ENCODE results near the gene UBXN2A.
"Not testable (repeated sequence)": the region's sequence is repeated elsewhere in the genome, so short reads cannot be mapped to it uniquely, and the experiment has no call there.

The UBXN2A gene

DNA sequence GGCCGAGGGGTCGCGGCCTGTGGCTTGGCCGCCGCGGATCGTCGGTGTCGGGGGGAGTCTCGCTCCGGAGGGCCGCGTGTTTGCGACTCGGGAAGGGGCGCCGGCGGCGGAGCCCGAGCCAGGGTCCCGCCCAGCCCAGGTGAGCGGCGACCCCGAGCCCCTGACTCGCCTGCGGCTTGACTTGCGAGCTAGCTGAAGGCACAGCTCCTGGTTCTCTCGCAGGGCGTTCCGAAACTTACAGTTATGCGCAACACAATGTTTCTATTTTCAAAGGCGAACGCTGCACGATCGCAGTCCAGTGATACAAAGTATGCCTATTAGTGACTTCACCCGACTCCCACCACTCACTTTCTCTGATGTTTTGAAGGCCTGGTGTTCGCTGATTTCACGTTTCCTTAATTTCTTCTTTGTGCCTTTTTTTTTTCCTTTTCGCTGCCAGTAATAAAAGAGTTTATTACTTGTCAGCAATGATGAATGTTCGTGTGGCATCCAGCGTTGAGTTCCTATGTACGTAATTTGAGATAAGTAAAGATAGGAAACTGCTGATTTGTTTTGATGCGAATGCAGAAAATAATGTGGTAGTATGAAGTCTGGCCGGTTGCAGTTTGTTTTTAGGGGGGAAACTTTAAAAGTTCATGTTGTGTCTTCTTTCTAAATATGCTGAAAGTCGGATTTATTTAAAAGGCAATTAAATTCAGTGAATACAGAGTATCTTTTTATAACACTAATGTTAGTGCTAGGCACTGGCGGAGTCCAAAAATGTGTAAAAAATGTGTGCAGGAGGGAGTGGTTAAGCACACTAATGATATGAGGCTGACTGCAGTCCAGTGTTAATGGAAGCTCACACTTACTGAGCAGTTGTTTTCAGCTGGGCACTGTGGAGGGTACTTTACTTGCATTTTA lies 706 bp downstream of the UBXN2A start:
- peak in 2 of 4 experiments; percentile 12 to 22 for DNase-seq (ENCODE audit: low read depth in 4 of 4, low spot score in 1 of 4)

DNA sequence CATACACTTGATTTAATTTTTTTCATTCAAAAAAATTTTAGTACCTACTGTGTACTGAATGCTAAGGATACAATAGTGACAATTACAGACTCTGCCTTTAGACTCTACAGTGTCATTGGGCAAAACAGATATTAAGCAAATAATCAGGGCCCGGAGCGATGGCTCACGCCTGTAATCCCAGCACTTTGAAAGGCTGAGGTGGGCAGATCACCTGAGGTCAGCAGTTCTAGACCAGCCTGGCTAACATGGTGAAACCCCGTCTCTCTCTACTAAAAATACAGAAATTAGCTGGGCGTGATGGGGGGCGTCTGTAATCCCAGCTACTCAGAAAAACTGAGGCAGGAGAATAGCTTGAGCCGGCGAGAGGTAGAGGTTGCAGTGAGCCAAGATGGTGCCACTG lies 1.4 kb downstream of the UBXN2A start:
- no peak for DNase-seq (ENCODE audit: low read depth in 4 of 4, low spot score in 1 of 4)

DNA sequence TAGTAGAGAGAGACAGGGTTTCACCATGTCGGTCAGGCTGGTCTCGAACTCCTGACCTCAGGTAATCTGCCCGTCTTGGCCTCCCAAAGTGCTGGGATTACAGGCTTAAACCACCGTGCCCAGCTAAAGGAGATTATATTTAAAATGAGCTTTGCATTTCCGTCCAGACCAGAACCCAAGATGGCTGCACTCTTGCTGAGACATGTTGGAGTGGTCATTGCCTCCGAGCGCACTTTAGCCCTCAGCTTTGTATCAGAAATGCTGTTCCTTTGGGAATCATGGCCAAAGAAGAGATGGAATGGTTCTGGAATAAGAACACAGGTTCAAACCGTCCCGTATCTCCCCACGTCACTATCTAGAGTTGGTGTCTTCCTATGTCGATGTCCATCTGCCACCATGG lies 3.4 kb downstream of the UBXN2A start:
- no peak for DNase-seq (ENCODE audit: low read depth in 4 of 4, low spot score in 1 of 4)

DNA sequence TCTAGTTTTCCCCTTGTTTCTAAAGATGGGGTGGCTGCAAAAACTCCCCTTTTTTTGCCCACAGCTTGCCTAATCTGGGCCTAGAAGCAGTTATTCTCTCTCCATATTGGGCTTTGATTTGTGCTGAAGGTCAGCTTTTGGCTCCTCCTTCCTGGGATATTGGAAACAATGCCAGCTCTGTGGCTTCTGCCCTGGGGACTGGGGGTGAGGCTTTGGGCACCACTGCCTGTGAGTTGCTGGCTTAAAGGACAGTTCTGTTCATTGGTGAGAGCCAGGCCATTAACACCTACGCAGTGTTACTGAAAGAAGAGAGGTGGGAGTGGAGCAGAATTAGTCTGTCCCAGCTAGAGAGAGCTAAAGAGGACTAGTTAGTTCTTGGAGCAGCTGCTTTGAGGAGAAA lies 4.3 kb downstream of the UBXN2A start:
- DNase-seq (ENCODE audit: low read depth in 4 of 4, low spot score in 1 of 4) = no peak

DNA sequence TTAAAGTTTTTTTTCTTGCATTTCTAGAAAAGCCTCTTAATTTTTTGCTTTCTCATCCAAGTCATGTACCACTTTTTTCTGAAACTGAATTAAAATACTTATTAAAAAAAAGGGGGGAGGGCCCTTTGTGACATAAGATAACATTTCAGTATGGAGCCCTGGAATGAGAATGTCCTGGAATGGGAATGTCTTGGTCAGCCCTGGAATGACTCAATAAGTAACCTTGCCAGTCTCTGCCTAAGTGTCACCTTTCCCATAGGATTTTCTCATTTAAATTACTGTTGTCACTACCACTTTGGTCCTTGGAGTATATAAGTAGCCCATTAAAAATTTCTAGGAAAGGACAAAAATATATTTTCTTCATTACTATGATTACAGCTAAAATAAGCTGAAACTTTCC lies 4.7 kb downstream of the UBXN2A start:
- DNase-seq (ENCODE audit: low read depth in 4 of 4, low spot score in 1 of 4) = no peak

DNA sequence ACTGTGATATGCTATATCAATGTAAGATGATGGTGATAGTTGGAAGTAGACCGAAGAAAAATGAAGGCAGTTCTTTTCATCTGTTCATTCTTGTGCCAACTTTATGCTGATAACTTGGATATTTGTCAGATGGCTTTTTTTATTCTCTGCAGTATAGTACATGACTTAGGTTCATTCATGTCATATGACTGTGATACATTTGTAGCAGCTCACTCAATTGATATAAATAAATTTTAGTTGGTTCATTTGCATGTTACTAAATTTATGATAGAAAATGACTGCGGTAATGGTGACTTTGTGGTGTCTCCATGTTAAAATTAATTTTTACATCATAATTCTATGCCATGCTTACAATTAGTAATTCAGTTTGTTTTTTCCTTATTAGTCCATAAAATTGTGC lies 7.1 kb downstream of the UBXN2A start:
- no peak for DNase-seq (ENCODE audit: low read depth in 4 of 4, low spot score in 1 of 4)

DNA sequence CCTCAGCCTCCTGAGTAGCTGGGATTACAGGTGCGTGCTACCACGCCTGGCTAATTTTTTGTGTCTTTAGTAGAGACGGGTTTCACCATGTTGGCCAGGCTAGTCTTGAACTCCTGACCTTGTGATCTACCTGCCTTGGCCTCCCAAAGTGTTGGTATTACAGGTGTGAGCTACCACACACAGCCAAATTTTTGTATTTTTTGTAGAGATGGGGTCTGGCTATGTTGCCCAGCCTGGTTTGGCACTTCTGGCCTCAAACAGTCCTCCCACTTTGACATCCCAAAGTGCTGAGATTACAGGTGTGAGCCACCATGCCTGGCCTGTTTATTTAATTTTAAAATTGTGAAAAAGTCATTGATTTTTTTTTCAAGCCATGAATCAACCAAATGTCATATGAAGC lies 12.3 kb downstream of the UBXN2A start:
- not testable (repeated sequence) for DNase-seq (ENCODE audit: low read depth in 4 of 4, low spot score in 1 of 4)

DNA sequence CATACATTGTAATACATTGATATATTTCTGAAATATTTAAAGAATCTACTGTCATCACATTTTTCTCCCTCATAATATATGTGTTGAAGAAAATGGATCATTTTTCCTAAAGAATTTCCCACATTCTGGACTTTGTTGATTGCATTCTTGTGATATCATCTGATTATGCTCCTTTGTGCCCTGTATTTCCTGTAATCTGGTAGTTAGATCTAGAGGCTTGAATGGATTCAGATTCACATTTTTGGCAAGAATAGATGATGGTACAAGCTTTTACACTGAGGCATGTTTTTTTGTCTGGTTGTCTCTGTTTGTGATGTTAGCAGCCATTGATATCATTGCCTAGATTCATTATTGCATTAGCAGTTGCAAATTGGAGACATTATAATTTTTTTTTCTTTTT lies 13.4 kb downstream of the UBXN2A start:
- no peak for DNase-seq (ENCODE audit: low read depth in 4 of 4, low spot score in 1 of 4)

DNA sequence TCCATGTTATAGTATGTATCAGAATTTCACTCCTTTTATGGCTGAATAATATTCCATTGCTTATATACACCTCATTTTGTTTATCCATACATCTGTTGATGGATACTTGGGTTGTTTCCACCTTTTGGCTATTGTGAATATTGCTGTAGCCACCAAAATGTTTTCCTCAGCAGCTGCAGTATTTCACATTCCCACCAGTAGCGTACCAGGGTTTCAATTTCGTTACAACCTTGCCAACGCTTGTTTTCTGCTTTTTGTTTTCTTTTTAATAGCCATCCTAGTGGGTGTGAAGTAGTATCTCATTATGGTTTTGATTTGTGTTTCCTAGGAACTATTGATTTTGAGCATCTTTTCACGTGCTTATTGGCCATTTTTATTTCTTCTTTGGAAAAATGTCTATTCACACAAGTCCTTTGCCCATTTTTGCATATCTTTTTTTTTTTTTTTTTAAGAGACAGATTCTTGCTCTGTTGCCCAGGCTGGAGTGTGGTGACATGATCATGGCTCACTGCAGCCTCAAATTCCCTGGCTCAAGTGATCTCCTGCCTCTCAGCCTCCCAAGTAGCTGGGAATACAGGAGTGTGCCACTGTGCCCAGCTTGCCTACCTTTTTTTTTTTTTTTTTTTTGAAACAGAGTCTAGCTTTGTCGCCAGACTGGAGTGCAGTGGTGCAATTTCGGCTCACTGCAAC lies 14.2 kb downstream of the UBXN2A start:
- no peak for DNase-seq (ENCODE audit: low read depth in 4 of 4, low spot score in 1 of 4)

DNA sequence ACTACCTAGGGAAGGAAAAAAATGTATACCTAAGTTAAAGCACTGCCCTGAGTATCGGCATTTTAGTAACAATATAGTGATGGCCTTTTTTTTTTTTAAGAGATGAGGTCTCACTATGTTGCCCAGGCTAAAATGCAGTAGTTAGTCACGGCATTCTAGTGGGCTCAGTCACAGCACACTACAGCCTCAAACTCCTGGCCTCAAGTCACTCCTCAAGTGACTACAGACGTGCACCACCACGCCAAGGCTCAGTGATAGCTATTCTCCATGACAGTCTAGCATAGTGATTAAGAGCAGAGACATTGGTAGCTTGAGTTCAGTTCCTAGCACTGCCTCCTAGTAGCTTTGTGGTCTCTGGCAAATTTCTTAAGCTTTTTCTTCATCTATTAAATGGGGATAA lies 27.6 kb downstream of the UBXN2A start:
- no peak for DNase-seq (ENCODE audit: low read depth in 4 of 4, low spot score in 1 of 4)

DNA sequence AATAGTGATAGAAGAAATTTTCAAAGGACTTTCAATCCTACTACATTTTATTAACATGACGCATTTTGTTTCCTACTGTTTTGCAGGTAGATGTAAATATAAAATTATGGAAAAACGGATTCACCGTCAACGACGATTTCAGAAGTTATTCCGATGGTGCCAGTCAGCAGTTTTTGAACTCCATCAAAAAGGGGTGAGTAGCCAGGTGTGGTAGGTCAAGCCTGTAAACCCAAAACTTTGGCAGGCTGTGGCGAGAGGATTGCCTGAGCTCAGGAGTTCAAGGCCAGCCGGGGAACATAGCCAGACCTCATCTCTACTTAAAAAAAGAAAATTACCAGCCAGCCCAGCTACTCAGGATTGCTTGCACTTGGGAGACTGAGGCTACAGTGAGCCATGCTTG lies 36.6 kb downstream of the UBXN2A start:
- no peak for DNase-seq (ENCODE audit: low read depth in 4 of 4, low spot score in 1 of 4)

DNA sequence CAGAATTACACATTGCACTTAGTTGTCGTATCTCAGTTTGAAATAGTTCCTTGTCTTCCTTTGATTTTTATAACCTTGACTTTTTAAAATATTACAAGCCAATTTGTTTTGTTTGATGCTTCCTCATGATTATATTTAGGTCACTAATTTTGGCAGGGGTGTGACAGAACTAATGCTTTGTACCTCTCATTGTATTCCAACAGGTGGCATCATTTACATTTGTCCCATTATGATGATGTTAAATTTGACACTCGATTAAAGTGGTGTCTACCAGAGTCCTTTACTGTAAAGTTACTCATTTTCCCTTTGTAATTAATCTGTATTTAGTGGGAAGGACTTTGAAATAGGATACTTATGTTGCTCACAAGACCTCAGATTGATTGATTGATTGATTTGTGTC lies 48.1 kb downstream of the UBXN2A start:
- DNase-seq (ENCODE audit: low read depth in 4 of 4, low spot score in 1 of 4) = no peak

DNA sequence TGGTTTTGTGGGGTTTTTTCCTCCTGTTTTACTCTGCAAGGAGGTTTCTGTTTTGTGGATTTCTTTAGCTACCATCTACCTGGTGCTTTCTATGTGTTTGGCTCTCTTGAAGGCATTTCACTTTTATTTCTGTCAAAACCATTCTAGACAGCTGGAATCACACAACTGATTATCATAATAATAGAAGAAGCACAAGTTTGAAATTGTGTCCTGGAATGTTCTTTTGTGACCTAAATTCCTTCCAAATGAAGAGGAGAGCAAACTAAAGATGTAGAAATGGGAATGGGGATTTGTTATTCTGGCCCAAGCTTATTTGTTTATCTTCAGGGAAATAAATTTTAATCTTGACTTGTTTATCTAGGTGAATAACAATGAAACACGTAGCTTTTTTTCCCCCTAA lies 52.7 kb downstream of the UBXN2A start:
- DNase-seq (ENCODE audit: low read depth in 4 of 4, low spot score in 1 of 4) = no peak

DNA sequence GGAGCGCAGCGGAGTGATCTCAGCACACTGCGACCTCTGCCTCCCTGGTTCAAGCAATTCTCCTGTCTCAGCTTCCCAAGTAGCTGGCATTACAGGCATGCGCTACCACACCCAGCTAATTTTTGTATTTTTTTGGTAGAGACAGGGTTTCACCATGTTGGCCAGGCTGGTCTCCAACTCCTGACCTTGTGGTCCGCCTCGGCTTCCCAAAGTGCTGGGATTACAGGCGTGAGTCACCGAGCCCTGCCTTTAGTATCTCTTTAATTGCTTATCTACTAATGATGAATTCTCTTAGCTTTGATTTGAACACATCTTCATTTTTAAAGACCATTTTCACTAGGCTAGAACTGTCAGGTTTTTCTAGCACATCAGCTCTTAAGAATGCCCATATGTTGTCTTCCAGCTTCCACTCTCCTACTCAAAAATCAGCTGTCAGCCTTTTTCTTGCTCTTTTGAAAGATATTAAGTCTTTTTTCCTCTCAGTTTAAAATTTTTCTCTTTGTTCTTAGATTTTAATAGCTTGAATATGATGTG lies 53.5 kb downstream of the UBXN2A start:
- no peak for DNase-seq (ENCODE audit: low read depth in 4 of 4, low spot score in 1 of 4)

DNA sequence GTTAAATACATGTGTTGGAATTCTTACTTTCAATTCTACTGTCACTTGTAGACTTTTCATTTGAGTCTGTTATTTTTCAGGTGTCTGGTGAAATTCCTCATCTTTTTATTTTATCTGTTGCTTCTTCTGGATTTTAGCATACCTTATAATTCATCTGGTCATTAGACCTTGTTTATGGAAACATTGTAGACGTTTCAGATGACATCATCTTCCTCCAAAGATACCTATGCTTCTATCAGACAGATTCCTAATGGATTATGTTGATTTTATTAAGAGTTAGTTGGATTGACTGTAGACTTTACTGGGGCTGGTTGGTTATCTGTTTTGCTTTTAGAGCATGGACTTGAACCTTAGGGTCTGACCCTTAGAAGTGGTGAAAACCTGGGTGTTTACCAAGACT lies 54.3 kb downstream of the UBXN2A start:
- DNase-seq (ENCODE audit: low read depth in 4 of 4, low spot score in 1 of 4) = no peak

DNA sequence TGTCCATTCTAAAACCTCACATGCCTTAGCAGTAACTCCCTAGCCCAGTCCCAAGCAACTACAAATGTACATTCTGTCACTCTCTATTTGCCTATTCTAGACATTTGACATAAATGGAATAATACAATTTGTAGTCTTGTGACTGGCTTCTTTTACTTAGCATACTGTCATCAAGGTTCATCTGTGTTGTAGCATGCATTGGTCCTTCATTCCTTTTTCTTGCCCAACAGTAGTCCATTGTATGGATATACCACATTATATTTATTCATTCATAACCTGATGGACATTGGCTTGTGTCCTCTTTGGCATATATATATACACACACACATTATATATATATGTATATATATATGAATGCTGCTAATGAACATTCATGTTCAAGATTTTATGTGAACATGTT lies 67.4 kb downstream of the UBXN2A start:
- DNase-seq (ENCODE audit: low read depth in 4 of 4, low spot score in 1 of 4) = no peak

DNA sequence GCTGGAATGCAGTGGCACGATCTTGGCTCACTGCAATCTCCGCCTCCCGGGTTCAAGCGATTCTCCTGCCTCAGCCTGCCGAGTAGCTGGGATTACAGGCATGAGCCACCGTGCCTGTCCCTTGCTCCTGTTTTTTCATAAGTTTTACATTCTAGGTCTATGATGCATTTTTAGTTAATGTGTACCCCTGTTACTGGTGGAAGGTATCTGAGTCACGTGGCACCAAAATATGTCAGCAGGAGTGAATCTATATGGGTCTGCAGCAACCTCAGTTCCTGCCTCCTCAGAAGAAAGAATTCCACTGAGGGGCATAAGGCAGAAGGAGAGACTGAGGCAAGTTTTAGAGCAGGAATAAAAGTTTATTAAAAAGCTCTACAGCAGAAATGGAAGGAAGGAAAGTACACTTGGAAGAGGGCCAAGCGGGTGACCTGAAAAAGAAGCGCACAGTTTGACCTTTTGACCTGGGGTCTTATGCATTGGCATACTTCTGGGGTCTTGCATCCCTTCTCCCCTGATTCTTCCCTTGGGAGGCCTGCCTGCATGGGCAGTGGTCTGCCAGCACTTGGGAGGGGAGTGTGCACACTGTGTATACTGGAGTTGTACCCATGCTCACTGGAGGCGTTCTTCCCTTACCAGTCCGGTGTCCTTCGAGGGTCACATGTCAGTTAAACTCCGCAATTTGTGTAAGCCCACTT lies 68.6 kb downstream of the UBXN2A start:
- DNase-seq (ENCODE audit: low read depth in 4 of 4, low spot score in 1 of 4) = no peak

DNA sequence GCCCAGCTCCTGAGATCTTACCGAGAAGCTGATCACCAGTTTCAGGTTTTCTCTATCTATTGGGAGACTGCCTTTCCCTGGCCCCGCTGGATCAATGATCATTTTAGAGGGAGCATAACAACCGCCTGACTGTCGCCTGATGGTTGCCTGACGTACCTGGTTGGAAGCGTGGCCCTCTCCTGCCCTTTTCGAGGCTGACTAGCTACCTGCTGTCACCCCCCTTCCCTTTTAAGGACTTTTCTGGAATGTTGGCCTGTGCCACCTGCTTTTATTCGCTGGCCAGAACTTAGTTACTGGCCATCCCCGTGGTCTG lies 69.1 kb downstream of the UBXN2A start:
- no peak for DNase-seq (ENCODE audit: low read depth in 4 of 4, low spot score in 1 of 4)

DNA sequence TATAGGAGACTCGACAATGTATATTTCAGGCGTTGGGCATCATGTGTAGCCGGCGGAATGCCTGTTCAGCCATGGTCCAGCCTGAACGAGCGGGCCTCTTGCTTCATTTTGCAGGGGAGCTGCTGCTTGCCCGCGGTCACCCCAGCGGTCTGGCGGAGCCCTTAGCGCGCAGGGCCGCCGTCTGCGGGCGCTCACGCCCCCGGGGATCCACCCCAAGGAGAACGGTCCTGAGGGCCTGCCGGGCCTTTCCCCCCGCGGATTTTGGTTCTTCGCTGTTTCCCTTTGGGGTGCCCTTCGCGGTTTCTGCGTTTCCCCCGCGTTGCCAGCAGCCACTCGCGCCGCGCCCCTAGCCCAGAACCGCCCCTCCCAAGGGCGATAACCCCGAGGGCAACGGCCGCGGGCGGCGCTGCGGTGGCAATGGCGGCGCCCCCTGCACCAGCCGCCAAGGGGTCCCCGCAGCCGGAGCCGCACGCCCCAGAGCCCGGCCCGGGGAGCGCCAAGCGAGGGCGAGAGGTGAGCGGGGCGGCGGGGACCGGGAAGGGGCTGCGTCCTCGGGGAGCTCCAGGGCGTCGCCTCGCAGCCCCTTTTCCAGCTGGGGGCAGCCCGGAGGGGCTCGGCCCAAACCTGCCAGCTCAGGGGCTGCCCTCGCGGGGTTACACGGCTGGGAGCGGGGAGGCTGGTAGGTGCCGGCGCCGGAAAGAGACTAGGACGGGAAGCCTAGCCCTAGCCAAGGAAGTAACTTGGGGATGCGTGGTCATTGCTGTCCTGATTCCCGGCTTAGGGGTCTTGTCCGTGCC lies 69.6 kb downstream of the UBXN2A start, which contains the start of gene MFSD2B:
Gene MFSD2B, plus strand, starts transcription at position 406 of the 797 bp plus-strand sequence. Its CDS starts 12 bp downstream, at position 418.
- DNase-seq (ENCODE audit: low read depth in 4 of 4, low spot score in 1 of 4) = no peak

DNA sequence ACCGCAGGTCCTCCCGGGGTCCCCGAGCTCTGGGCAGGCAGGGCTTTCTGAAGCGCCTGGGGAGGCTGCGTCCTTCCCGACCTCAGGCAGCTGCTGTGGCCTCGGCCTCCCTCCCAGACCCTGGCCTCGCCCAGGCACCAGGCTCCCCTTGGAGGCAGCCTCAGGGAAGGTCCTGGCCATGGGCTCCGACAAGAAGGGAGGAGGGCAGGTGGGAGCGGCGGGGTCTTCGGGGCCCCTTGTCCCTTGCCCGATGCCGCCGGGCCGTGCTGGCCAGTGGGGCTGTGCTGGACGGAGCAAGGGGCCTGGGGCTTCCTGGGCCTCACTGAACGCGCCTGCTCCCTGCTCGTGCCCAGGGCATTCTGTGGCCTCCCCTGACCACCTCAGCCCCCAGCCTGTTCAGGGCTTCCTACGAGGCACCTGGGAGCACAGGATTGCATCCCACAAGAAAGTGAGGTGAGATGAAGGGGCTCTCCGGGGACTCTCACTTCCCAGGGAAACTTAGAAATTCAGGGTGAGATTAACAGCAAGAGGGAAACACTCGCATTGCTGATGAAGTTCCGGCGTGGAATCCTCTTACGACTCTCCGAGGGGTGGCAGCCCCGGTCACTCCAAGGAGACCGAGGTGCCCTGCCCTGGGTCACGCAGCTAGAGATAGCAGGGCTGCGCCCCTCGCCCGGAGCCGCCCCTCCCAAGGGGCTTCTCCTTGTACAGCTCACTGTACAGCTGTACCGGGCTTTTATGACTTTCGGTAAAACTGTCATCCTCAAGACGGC lies 70.4 kb downstream of the UBXN2A start:
- DNase-seq (ENCODE audit: low read depth in 4 of 4, low spot score in 1 of 4) = no peak
